HepG2 (cell line): ENCODE data around the gene NMRAL1. TPM values are rescaled to one million over a fixed set of nuclear protein-coding genes. Genes with fewer than 3 reads are reported as not detected.

Experiments used
- BHLHE40 ChIP-seq: IDR thresholded peaks from 2 replicates; pipeline ENCODE4 v1.6.1; 2011; ENCODE audit warnings: low read length, improper control_type of control experiment
- MAFF ChIP-seq: IDR thresholded peaks from 2 replicates; pipeline ENCODE4 v1.6.1; 2011; ENCODE audit warnings: low read depth, low read length, improper control_type of control experiment
- MEF2D ChIP-seq: sonication (generic); formaldehyde crosslinking; IDR thresholded peaks from 2 replicates; pipeline ENCODE4 v1.5.1; 2020; ENCODE audit warnings: mild to moderate bottlenecking, missing genetic modification reagents
- MTA1 ChIP-seq: sonication (generic); formaldehyde crosslinking; IDR thresholded peaks from 2 replicates; pipeline ENCODE4 v1.4.0; 2020; ENCODE audit warnings: missing genetic modification reagents, mild to moderate bottlenecking, borderline replicate concordance
- TAF15 ChIP-seq: fragments of 200-400 bp; formaldehyde crosslinking; IDR thresholded peaks from one replicate; pipeline ENCODE4 v1.6.1; 2018; ENCODE audit warnings: mild to moderate bottlenecking, low read depth, low read length; ENCODE audit not compliant: poor library complexity, severe bottlenecking
- ZBTB7B ChIP-seq: sonication (generic); formaldehyde crosslinking; IDR thresholded peaks from 2 replicates; pipeline ENCODE4 v1.4.0; 2020; ENCODE audit warnings: missing genetic modification reagents
- ZFY ChIP-seq: sonication (generic); formaldehyde crosslinking; IDR thresholded peaks from 2 replicates; pipeline ENCODE4 v1.4.0; 2020; ENCODE audit warnings: missing genetic modification reagents
- ZNF160 ChIP-seq: sonication (generic); formaldehyde crosslinking; IDR thresholded peaks from 2 replicates; pipeline ENCODE4 v1.8.0; 2022; ENCODE audit warnings: mild to moderate bottlenecking, inconsistent platforms, missing genetic modification reagents
- ZNF263 ChIP-seq: sonication (generic); formaldehyde crosslinking; IDR thresholded peaks from 2 replicates; pipeline ENCODE4 v1.4.0; 2020; ENCODE audit warnings: missing genetic modification reagents
- ZNF567 ChIP-seq: sonication (generic); formaldehyde crosslinking; IDR thresholded peaks from 2 replicates; pipeline ENCODE4 v1.8.1; 2023; ENCODE audit warnings: mild to moderate bottlenecking, missing genetic modification reagents, borderline replicate concordance
- ZNF674 ChIP-seq: sonication (generic); formaldehyde crosslinking; IDR thresholded peaks from 2 replicates; pipeline ENCODE4 v1.5.0; 2020; ENCODE audit warnings: low read depth, mild to moderate bottlenecking, missing genetic modification reagents
- ZNF703 ChIP-seq: sonication (generic); formaldehyde crosslinking; IDR thresholded peaks from 2 replicates; pipeline ENCODE4 v1.5.1; 2020; ENCODE audit warnings: missing genetic modification reagents, mild to moderate bottlenecking, moderate library complexity, borderline replicate concordance
- ZNF713 ChIP-seq: sonication (generic); formaldehyde crosslinking; IDR thresholded peaks from 2 replicates; pipeline ENCODE4 v1.4.0; 2020; ENCODE audit warnings: mild to moderate bottlenecking, missing genetic modification reagents
- ZNF761 ChIP-seq: sonication (generic); formaldehyde crosslinking; conservative IDR thresholded peaks from 2 replicates; pipeline ENCODE4 v1.4.0; 2020; ENCODE audit warnings: mild to moderate bottlenecking, missing genetic modification reagents
- ZNF850 ChIP-seq: sonication (generic); formaldehyde crosslinking; conservative IDR thresholded peaks from 2 replicates; pipeline ENCODE4 v1.9.0; 2021; ENCODE audit warnings: mild to moderate bottlenecking, missing genetic modification reagents
- polyA plus RNA-seq, 8 experiments: library from polyadenylated mRNA; depleted of rRNA in 3 of 8; stranded (reverse) in 7 of 8; unstranded in 1 of 8; fragments of >200 nt; fragmentation: Illumina TruSeq in 4 of 8; extraction: Trizol in 4 of 8; gene quantifications; 2 replicates each; pipeline versions ENCODE4 v1.2.1 to v1.2.3, GENCODE V29; 2011 to 2016; ENCODE audit warnings: low read depth in 4 of 8, missing spikeins in 1 of 8, mixed read lengths in 1 of 8; ENCODE audit not compliant: insufficient read depth in 1 of 8
- total RNA-seq, 5 experiments: library from RNA; depleted of rRNA; stranded (reverse); fragments of >200 nt; fragmentation: Illumina TruSeq; extraction: Trizol; gene quantifications; 2 replicates each; pipeline ENCODE4 v1.2.3, GENCODE V29; 2016; ENCODE audit warnings: low read depth in 1 of 5
- TF ChIP-seq, protein P1 (sequence below): sonication (generic); formaldehyde crosslinking; IDR thresholded peaks from 2 replicates; pipeline ENCODE4 v1.5.0; 2020; ENCODE audit warnings: mild to moderate bottlenecking, low read depth, missing genetic modification reagents, borderline replicate concordance
- TF ChIP-seq, protein P2 (sequence below): sonication (generic); formaldehyde crosslinking; IDR thresholded peaks from 2 replicates; pipeline ENCODE4 v1.5.0; 2020; ENCODE audit warnings: mild to moderate bottlenecking, missing genetic modification reagents, borderline replicate concordance
- TF ChIP-seq, protein P3 (sequence below): sonication (generic); formaldehyde crosslinking; IDR thresholded peaks from 2 replicates; pipeline ENCODE4 v1.4.0; 2020; ENCODE audit warnings: missing genetic modification reagents, borderline replicate concordance
- TF ChIP-seq, protein P4 (sequence below): sonication (generic); formaldehyde crosslinking; IDR thresholded peaks from 2 replicates; pipeline ENCODE4 v1.5.0; 2020; ENCODE audit warnings: mild to moderate bottlenecking, missing genetic modification reagents, borderline replicate concordance

NMRAL1 gene
- total and polyA plus RNA-seq, 2 of the 13 experiments (the other 11 are each of a cell fraction or from before 2014, with no cell fraction given): 30.8 to 33.1 TPM

DNA sequence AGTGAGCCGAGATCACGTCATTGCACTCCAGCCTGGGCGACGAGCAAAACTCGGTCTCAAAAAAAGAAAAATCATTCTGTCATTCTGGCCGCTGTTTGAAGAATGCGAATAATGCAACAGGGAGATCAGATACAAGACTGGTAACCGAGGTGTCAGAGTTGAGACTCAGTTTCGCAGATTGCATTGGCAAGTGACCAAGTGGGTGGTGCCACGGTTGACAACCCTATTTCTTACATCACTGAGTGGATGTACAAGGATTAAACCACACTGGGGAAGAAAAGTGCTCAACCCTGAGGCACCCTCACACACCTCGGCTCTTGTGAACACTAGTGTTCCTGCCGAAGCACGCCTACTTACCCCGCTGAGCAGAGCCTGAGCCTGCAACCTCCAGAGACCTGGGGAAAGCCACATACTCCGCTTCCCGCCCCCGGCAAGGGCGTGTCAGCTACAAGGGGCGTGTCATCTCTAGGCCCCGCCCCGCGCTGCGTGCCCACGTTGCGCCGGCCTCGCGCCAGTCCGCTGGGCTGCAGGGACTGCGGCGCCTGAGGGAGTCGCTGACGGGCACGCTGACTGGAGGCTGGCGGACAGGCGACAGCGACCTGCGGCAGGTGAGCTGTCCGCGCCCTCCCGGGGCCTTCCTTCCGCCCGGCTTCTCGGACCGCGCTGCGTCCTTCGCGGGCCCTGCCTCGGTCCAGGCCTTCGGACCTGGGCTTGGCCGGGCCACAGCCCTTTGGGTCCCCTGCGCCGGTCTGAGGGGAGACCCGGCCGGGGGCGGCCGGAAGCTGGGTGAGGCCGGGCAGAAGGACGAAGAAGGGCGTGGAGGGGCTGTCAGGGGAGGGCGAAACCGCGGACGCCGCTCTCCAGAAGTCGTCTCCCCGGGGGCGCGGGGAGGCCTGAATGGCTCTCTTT, 1.7 kb upstream of the NMRAL1 start, which contains the start of gene HMOX2 (continued):
- TF ChIP-seq, protein P1, sequence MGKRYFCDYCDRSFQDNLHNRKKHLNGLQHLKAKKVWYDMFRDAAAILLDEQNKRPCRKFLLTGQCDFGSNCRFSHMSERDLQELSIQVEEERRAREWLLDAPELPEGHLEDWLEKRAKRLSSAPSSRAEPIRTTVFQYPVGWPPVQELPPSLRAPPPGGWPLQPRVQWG (CRISPR knock-in tag): no peak; the same call in 1 of the 2 replicates
- 0 out of 2 replicates have a peak, but pooled peaks have one; percentile 61 for TF ChIP-seq ZNF674 (CRISPR knock-in tag)
- no peak for TF ChIP-seq MEF2D
- TF ChIP-seq ZNF160 (CRISPR knock-in tag): peak; percentile 77
- no peak for TF ChIP-seq ZNF850 (CRISPR knock-in tag)
- no peak for TF ChIP-seq TAF15
- TF ChIP-seq BHLHE40: peak; percentile 75
- TF ChIP-seq MTA1: no peak
- peak; percentile 44; the same call in 1 of the 2 replicates for TF ChIP-seq ZNF263
- TF ChIP-seq ZNF761 (CRISPR knock-in tag): 0 out of 2 replicates have a peak, but pooled peaks have one; percentile 70
- TF ChIP-seq, protein P2, sequence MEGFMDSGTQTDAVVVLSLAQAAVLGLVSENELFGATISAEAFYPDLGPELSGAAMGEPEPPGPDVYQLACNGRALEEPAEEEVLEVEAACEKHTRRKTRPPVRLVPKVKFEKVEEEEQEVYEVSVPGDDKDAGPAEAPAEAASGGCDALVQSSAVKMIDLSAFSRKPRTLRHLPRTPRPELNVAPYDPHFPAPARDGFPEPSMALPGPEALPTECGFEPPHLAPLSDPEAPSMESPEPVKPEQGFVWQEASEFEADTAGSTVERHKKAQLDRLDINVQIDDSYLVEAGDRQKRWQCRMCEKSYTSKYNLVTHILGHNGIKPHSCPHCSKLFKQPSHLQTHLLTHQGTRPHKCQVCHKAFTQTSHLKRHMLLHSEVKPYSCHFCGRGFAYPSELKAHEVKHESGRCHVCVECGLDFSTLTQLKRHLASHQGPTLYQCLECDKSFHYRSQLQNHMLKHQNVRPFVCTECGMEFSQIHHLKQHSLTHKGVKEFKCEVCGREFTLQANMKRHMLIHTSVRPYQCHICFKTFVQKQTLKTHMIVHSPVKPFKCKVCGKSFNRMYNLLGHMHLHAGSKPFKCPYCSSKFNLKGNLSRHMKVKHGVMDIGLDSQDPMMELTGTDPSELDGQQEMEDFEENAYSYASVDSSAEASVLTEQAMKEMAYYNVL (CRISPR knock-in tag): no peak
- peak; percentile 60; the same call in 1 of the 2 replicates for TF ChIP-seq ZBTB7B (CRISPR knock-in tag)
- peak; percentile 94 for TF ChIP-seq ZFY (CRISPR knock-in tag)
- no peak for TF ChIP-seq MAFF
- no peak for TF ChIP-seq ZNF703
- TF ChIP-seq, protein P3, sequence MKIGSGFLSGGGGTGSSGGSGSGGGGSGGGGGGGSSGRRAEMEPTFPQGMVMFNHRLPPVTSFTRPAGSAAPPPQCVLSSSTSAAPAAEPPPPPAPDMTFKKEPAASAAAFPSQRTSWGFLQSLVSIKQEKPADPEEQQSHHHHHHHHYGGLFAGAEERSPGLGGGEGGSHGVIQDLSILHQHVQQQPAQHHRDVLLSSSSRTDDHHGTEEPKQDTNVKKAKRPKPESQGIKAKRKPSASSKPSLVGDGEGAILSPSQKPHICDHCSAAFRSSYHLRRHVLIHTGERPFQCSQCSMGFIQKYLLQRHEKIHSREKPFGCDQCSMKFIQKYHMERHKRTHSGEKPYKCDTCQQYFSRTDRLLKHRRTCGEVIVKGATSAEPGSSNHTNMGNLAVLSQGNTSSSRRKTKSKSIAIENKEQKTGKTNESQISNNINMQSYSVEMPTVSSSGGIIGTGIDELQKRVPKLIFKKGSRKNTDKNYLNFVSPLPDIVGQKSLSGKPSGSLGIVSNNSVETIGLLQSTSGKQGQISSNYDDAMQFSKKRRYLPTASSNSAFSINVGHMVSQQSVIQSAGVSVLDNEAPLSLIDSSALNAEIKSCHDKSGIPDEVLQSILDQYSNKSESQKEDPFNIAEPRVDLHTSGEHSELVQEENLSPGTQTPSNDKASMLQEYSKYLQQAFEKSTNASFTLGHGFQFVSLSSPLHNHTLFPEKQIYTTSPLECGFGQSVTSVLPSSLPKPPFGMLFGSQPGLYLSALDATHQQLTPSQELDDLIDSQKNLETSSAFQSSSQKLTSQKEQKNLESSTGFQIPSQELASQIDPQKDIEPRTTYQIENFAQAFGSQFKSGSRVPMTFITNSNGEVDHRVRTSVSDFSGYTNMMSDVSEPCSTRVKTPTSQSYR (CRISPR knock-in tag): no peak
- TF ChIP-seq ZNF567 (CRISPR knock-in tag): peak; percentile 67
- peak; percentile 84; the same call in 1 of the 2 replicates for TF ChIP-seq ZNF713
- TF ChIP-seq, protein P4, sequence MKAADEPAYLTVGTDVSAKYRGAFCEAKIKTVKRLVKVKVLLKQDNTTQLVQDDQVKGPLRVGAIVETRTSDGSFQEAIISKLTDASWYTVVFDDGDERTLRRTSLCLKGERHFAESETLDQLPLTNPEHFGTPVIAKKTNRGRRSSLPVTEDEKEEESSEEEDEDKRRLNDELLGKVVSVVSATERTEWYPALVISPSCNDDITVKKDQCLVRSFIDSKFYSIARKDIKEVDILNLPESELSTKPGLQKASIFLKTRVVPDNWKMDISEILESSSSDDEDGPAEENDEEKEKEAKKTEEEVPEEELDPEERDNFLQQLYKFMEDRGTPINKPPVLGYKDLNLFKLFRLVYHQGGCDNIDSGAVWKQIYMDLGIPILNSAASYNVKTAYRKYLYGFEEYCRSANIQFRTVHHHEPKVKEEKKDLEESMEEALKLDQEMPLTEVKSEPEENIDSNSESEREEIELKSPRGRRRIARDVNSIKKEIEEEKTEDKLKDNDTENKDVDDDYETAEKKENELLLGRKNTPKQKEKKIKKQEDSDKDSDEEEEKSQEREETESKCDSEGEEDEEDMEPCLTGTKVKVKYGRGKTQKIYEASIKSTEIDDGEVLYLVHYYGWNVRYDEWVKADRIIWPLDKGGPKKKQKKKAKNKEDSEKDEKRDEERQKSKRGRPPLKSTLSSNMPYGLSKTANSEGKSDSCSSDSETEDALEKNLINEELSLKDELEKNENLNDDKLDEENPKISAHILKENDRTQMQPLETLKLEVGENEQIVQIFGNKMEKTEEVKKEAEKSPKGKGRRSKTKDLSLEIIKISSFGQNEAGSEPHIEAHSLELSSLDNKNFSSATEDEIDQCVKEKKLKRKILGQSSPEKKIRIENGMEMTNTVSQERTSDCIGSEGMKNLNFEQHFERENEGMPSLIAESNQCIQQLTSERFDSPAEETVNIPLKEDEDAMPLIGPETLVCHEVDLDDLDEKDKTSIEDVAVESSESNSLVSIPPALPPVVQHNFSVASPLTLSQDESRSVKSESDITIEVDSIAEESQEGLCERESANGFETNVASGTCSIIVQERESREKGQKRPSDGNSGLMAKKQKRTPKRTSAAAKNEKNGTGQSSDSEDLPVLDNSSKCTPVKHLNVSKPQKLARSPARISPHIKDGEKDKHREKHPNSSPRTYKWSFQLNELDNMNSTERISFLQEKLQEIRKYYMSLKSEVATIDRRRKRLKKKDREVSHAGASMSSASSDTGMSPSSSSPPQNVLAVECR (CRISPR knock-in tag): peak; percentile 97
